Liver (tissue), 9 donors: ENCODE results near the gene INHBB. TPM values are rescaled to one million over a fixed set of nuclear protein-coding genes. Genes with fewer than 3 reads are reported as not detected.
A peak's percentile ranks its signal among the peaks of the same experiment; 100 is the strongest.

Source experiments
- DNase-seq: peaks from one replicate; pipeline ENCODE4 v3.0.0-alpha.2; 2017; ENCODE audit warnings: low spot score
- H3K27ac ChIP-seq, 2 donors: one replicate each; pipeline ENCODE4 v1.7.0; 2013; ENCODE audit warnings: inconsistent platforms in 2 of 2, low read length in 2 of 2, control low read depth in 1 of 2, low read depth in 1 of 2, mild to moderate bottlenecking in 1 of 2
- H3K27me3 ChIP-seq, 4 donors: one replicate each; pipeline versions ENCODE4 v1.6.1 to v1.7.0; 2013; ENCODE audit warnings: low read length in 3 of 4, inconsistent platforms in 1 of 4, mild to moderate bottlenecking in 1 of 4, moderate library complexity in 1 of 4; ENCODE audit not compliant: control insufficient read depth in 4 of 4, insufficient read depth in 4 of 4
- H3K36me3 ChIP-seq, 4 donors: one replicate each; pipeline versions ENCODE4 v1.6.1 to v1.7.0; 2013; ENCODE audit warnings: low read length in 3 of 4, mild to moderate bottlenecking in 3 of 4, low read depth in 1 of 4, moderate library complexity in 1 of 4; ENCODE audit not compliant: control insufficient read depth in 4 of 4, insufficient read depth in 3 of 4
- H3K4me1 ChIP-seq, 4 donors: one replicate each; pipeline versions ENCODE4 v1.6.1 to v1.7.0; 2013; ENCODE audit warnings: low read length in 3 of 4, mild to moderate bottlenecking in 3 of 4, moderate library complexity in 1 of 4; ENCODE audit not compliant: control insufficient read depth in 4 of 4, insufficient read depth in 4 of 4
- H3K4me3 ChIP-seq, 3 donors: one replicate each; pipeline versions ENCODE4 v1.6.1 to v1.7.0; 2013; ENCODE audit warnings: low read length in 3 of 3, control low read depth in 1 of 3, low read depth in 1 of 3, mild to moderate bottlenecking in 1 of 3
- H3K9ac ChIP-seq, 2 donors: one replicate each; pipeline ENCODE4 v1.7.0; 2013; ENCODE audit warnings: low read length in 2 of 2, mild to moderate bottlenecking in 2 of 2, moderate library complexity in 2 of 2, control low read depth in 1 of 2, low read depth in 1 of 2
- H3K9me3 ChIP-seq, 4 donors: one replicate each; pipeline versions ENCODE4 v1.6.1 to v1.7.0; 2013; ENCODE audit warnings: low read length in 3 of 4; ENCODE audit not compliant: control insufficient read depth in 4 of 4
- EGR1 ChIP-seq, 2 donors: IDR thresholded peaks; 2 replicates each; pipeline ENCODE4 v1.6.1; 2016 to 2018; ENCODE audit warnings: antibody characterized with exemption in 2 of 2, low read depth in 2 of 2
- FOXA1 ChIP-seq: IDR thresholded peaks from 2 replicates; pipeline ENCODE4 v1.6.1; 2016; ENCODE audit warnings: antibody characterized with exemption
- FOXA2 ChIP-seq: IDR thresholded peaks from 2 replicates; pipeline ENCODE4 v1.6.1; 2016; ENCODE audit warnings: antibody characterized with exemption
- GABPA ChIP-seq, 2 donors: IDR thresholded peaks in 1 of 2; conservative IDR thresholded peaks in 1 of 2; 2 replicates each; pipeline ENCODE4 v1.6.1; 2016; ENCODE audit warnings: antibody characterized with exemption in 2 of 2, mild to moderate bottlenecking in 1 of 2, moderate library complexity in 1 of 2
- HNF4A ChIP-seq, 2 donors: conservative IDR thresholded peaks; 2 replicates each; pipeline ENCODE4 v1.6.1; 2016; ENCODE audit warnings: antibody characterized with exemption in 2 of 2, mild to moderate bottlenecking in 2 of 2
- JUND ChIP-seq, 2 donors: IDR thresholded peaks; 2 replicates each; pipeline ENCODE4 v1.6.1; 2016; ENCODE audit warnings: antibody characterized with exemption in 2 of 2
- NR2F2 ChIP-seq: IDR thresholded peaks from 2 replicates; pipeline ENCODE4 v1.6.1; 2016; ENCODE audit warnings: antibody characterized with exemption
- RAD21 ChIP-seq, 2 donors: IDR thresholded peaks; 2 replicates each; pipeline ENCODE4 v1.6.1; 2016; ENCODE audit warnings: antibody characterized with exemption in 2 of 2, mild to moderate bottlenecking in 2 of 2
- RXRA ChIP-seq, 2 donors: IDR thresholded peaks; 2 replicates each; pipeline ENCODE4 v1.6.1; 2017 to 2018; ENCODE audit warnings: antibody characterized with exemption in 2 of 2, mild to moderate bottlenecking in 1 of 2
- SP1 ChIP-seq: IDR thresholded peaks from 2 replicates; pipeline ENCODE4 v1.6.1; 2018; ENCODE audit warnings: antibody characterized with exemption, mild to moderate bottlenecking
- TAF1 ChIP-seq: conservative IDR thresholded peaks from 2 replicates; pipeline ENCODE4 v1.6.1; 2016; ENCODE audit warnings: antibody characterized with exemption, mild to moderate bottlenecking
- YY1 ChIP-seq: IDR thresholded peaks from 2 replicates; pipeline ENCODE4 v1.6.1; 2016; ENCODE audit warnings: antibody characterized with exemption, mild to moderate bottlenecking
- WGBS: extraction: QIAGEN DNeasy Blood & Tissue Kit; methylation state at CpG from one replicate; pipeline ENCODE4 v1.1.7; 2013; 5-methylcytosine and 5-hydroxymethylcytosine counted together
- polyA plus RNA-seq, 2 donors: library from polyadenylated mRNA; stranded (reverse) in 1 of 2; unstranded in 1 of 2; fragments of 200-250 nt in 1 of 2; fragments of >200 nt in 1 of 2; fragmentation: Nextera tagmentation in 1 of 2; extraction: Ambion mirVana in 1 of 2; gene quantifications; one replicate each; pipeline versions ENCODE4 v1.2.1 to v1.2.3, GENCODE V29; 2013 to 2015
- total RNA-seq, 2 donors: library from RNA; depleted of rRNA; stranded (reverse); fragments of >200 nt; gene quantifications; one replicate each; pipeline ENCODE4 v1.2.3, GENCODE V29; 2014
- TF ChIP-seq, protein P1 (sequence below): IDR thresholded peaks from 2 replicates; pipeline ENCODE4 v1.6.1; 2016; ENCODE audit warnings: antibody characterized with exemption, mild to moderate bottlenecking
- TF ChIP-seq, protein P2 (sequence below): IDR thresholded peaks from 2 replicates; pipeline ENCODE4 v1.6.1; 2016; ENCODE audit warnings: antibody characterized with exemption
- TF ChIP-seq, protein P3 (sequence below): IDR thresholded peaks from 2 replicates; pipeline ENCODE4 v1.6.1; 2016; ENCODE audit warnings: antibody characterized with exemption
- TF ChIP-seq, protein P4 (sequence below): fragments of 150-350 bp; IDR thresholded peaks from 2 replicates; pipeline ENCODE4 v1.5.1; 2017; ENCODE audit warnings: improper control_type of control experiment, low read depth, low read length; ENCODE audit not compliant: missing input control
- TF ChIP-seq, protein P5 (sequence below): IDR thresholded peaks from 2 replicates; pipeline ENCODE4 v1.6.1; 2016; ENCODE audit warnings: antibody characterized with exemption
- donor health status: healthy.
- donor health status: healthy.
- donor health status: healthy.
- donor health status: healthy.
- donor health status: healthy.

Gene INHBB
- total RNA-seq, result 1 to 10 TPM in 1 of 2 donors, under 1 TPM in 1; 0.51 to 3.8 TPM
- 1 to 10 TPM in 1 of 2 donors, under 1 TPM in 1; 0.36 to 7.4 TPM for polyA plus RNA-seq

DNA sequence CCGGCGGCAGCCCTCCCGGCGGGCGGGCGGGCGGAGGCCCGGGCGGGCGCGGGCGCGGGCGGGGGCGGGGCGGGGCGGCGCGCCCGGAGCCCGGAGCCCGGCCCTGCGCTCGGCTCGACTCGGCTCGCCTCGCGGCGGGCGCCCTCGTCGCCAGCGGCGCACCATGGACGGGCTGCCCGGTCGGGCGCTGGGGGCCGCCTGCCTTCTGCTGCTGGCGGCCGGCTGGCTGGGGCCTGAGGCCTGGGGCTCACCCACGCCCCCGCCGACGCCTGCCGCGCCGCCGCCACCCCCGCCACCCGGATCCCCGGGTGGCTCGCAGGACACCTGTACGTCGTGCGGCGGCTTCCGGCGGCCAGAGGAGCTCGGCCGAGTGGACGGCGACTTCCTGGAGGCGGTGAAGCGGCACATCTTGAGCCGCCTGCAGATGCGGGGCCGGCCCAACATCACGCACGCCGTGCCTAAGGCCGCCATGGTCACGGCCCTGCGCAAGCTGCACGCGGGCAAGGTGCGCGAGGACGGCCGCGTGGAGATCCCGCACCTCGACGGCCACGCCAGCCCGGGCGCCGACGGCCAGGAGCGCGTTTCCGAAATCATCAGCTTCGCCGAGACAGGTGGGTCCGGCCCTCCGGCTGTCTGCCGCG is at the start of gene INHBB:
Gene INHBB (plus strand): TSS at position 111 of the 641 bp plus-strand sequence. CDS start 53 bp downstream, at position 164.
- WGBS, result 4% methylated on average over 99 of the region's 99 CpGs
- Histone ChIP-seq H3K27me3 (peaks cover 0 to 3% (median 1%) of the 10 kb centered on the region in 4 donors), H3K4me1 (peaks cover 9 to 46% (median 32%) of the 10 kb centered on the region in 4 donors), H3K9ac (peak within 1 kb of the TSS; percentile 5 to 60), H3K9me3 (no peaks in the 10 kb centered on the region), H3K27ac (peak within 1 kb of the TSS; percentile 71 to 79), H3K36me3 (peaks cover 0 to 9% (median 2%) of the 10 kb centered on the region in 4 donors), H3K4me3 (peak within 1 kb of the TSS; percentile 62 to 65 (median 63))
- TF ChIP-seq RXRA (IDR thresholded peaks at IDR 0.05), result no peak
- TF ChIP-seq, protein P1, sequence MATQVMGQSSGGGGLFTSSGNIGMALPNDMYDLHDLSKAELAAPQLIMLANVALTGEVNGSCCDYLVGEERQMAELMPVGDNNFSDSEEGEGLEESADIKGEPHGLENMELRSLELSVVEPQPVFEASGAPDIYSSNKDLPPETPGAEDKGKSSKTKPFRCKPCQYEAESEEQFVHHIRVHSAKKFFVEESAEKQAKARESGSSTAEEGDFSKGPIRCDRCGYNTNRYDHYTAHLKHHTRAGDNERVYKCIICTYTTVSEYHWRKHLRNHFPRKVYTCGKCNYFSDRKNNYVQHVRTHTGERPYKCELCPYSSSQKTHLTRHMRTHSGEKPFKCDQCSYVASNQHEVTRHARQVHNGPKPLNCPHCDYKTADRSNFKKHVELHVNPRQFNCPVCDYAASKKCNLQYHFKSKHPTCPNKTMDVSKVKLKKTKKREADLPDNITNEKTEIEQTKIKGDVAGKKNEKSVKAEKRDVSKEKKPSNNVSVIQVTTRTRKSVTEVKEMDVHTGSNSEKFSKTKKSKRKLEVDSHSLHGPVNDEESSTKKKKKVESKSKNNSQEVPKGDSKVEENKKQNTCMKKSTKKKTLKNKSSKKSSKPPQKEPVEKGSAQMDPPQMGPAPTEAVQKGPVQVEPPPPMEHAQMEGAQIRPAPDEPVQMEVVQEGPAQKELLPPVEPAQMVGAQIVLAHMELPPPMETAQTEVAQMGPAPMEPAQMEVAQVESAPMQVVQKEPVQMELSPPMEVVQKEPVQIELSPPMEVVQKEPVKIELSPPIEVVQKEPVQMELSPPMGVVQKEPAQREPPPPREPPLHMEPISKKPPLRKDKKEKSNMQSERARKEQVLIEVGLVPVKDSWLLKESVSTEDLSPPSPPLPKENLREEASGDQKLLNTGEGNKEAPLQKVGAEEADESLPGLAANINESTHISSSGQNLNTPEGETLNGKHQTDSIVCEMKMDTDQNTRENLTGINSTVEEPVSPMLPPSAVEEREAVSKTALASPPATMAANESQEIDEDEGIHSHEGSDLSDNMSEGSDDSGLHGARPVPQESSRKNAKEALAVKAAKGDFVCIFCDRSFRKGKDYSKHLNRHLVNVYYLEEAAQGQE, result no peak
- TF ChIP-seq, protein P2, sequence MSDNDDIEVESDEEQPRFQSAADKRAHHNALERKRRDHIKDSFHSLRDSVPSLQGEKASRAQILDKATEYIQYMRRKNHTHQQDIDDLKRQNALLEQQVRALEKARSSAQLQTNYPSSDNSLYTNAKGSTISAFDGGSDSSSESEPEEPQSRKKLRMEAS, result no peak
- no peak for TF ChIP-seq FOXA1
- TF ChIP-seq YY1, result no peak
- TF ChIP-seq GABPA (IDR thresholded peaks at IDR 0.05 in 1 of 2, conservative IDR thresholded peaks at IDR 0.05 in 1 of 2), result no peak
- no peak for TF ChIP-seq JUND (IDR thresholded peaks at IDR 0.05)
- no peak for TF ChIP-seq TAF1
- no peak for DNase-seq

DNA sequence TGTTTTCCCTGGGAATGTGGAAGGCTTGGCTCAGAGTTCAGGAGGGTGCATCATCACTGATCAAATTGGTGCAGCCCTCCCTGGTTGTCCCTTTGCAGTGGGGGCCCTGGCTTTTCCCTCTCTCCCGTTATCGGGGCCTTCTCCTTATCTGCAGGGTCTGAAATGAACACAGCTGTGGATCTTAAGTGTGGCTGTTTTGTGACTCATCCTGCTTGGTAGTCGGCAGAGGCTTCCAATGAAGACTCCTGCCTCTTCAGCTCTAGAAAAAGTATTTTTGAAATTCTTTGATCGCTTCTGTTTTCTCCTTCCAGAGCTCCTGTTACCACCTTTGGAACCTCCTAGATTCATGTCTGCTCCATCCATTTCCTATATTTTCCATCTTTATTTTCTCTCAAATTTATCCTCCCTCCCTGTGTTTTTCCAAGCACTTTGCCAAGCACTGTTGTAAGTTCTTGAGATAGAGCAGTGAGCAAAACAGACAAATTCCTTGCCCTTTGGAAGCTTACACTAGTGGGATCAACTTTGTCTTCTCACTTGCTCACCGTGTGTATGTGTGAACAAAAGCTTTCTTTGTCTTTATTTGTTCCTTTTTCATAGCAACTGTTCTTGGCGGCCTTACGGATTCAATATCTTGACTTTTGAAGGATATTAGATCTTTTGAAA is 47.6 kb upstream of the INHBB start:
- H3K27ac ChIP-seq, result no peak overlapping the region
- H3K4me3 ChIP-seq, result no peak overlapping the region
- H3K9ac ChIP-seq, result no peak overlapping the region
- no peaks in the 10 kb centered on the region for H3K4me1 ChIP-seq
- no peaks in the 10 kb centered on the region for H3K27me3 ChIP-seq
- no peak for DNase-seq
- no peak for TF ChIP-seq GABPA (IDR thresholded peaks at IDR 0.05 in 1 of 2, conservative IDR thresholded peaks at IDR 0.05 in 1 of 2)
- TF ChIP-seq, protein P3, sequence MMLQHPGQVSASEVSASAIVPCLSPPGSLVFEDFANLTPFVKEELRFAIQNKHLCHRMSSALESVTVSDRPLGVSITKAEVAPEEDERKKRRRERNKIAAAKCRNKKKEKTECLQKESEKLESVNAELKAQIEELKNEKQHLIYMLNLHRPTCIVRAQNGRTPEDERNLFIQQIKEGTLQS, result no peak
- TF ChIP-seq, protein P4, sequence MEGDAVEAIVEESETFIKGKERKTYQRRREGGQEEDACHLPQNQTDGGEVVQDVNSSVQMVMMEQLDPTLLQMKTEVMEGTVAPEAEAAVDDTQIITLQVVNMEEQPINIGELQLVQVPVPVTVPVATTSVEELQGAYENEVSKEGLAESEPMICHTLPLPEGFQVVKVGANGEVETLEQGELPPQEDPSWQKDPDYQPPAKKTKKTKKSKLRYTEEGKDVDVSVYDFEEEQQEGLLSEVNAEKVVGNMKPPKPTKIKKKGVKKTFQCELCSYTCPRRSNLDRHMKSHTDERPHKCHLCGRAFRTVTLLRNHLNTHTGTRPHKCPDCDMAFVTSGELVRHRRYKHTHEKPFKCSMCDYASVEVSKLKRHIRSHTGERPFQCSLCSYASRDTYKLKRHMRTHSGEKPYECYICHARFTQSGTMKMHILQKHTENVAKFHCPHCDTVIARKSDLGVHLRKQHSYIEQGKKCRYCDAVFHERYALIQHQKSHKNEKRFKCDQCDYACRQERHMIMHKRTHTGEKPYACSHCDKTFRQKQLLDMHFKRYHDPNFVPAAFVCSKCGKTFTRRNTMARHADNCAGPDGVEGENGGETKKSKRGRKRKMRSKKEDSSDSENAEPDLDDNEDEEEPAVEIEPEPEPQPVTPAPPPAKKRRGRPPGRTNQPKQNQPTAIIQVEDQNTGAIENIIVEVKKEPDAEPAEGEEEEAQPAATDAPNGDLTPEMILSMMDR, result no peak
- no peak for TF ChIP-seq RXRA (IDR thresholded peaks at IDR 0.05)
- no peak for TF ChIP-seq FOXA1
- TF ChIP-seq NR2F2, result no peak
- TF ChIP-seq HNF4A (conservative IDR thresholded peaks at IDR 0.05), result no peak
- TF ChIP-seq, protein P2, result no peak
- no peak for TF ChIP-seq EGR1 (IDR thresholded peaks at IDR 0.05; ENCODE audit: low read depth in 2 of 2)
- no peak for TF ChIP-seq FOXA2
- no peak for TF ChIP-seq SP1
- TF ChIP-seq, protein P5, sequence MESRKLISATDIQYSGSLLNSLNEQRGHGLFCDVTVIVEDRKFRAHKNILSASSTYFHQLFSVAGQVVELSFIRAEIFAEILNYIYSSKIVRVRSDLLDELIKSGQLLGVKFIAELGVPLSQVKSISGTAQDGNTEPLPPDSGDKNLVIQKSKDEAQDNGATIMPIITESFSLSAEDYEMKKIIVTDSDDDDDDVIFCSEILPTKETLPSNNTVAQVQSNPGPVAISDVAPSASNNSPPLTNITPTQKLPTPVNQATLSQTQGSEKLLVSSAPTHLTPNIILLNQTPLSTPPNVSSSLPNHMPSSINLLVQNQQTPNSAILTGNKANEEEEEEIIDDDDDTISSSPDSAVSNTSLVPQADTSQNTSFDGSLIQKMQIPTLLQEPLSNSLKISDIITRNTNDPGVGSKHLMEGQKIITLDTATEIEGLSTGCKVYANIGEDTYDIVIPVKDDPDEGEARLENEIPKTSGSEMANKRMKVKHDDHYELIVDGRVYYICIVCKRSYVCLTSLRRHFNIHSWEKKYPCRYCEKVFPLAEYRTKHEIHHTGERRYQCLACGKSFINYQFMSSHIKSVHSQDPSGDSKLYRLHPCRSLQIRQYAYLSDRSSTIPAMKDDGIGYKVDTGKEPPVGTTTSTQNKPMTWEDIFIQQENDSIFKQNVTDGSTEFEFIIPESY, result no peak
- TF ChIP-seq RAD21 (IDR thresholded peaks at IDR 0.05), result no peak
- peaks cover 2 to 13% (median 8%) of the 10 kb centered on the region in 4 donors for H3K36me3 ChIP-seq
- 93% methylated on average over 7 of the region's 7 CpGs for WGBS
- no peaks in the 10 kb centered on the region for H3K9me3 ChIP-seq
